ENCODE measurements around the gene DCAF11. TPM values are rescaled to one million over a fixed set of nuclear protein-coding genes. Genes with fewer than 3 reads are reported as not detected.

DCAF11 gene
- total and polyA plus RNA-seq, 2 of the 13 experiments (the other 11 are each of a cell fraction or from before 2014, with no cell fraction given), result 150 to 257 TPM

- no peak for TF ChIP-seq MAF1 (CRISPR knock-in tag; IDR thresholded peaks at IDR 0.05; ENCODE audit: borderline replicate concordance)
- no peak for TF ChIP-seq ZC3H13 (CRISPR knock-in tag; IDR thresholded peaks at IDR 0.05)
- TF ChIP-seq SMAD3 (CRISPR knock-in tag; IDR thresholded peaks at IDR 0.05), result no peak
- 0 out of 2 replicates have a peak, but pooled peaks have one; percentile 7 for TF ChIP-seq ZBTB33 (CRISPR knock-in tag; IDR thresholded peaks at IDR 0.05)
- no peak for TF ChIP-seq ZNF770 (CRISPR knock-in tag; IDR thresholded peaks at IDR 0.05)
- TF ChIP-seq RAD51 (IDR thresholded peaks at IDR 0.05; ENCODE audit: borderline replicate concordance), result no peak
- TF ChIP-seq ZNF615 (CRISPR knock-in tag; IDR thresholded peaks at IDR 0.05; ENCODE audit: borderline replicate concordance), result no peak
- no peak for TF ChIP-seq CREB1 (IDR thresholded peaks at IDR 0.05)
- TF ChIP-seq CREB1 (CRISPR knock-in tag; IDR thresholded peaks at IDR 0.05), result no peak
- TF ChIP-seq KLF13 (CRISPR knock-in tag; IDR thresholded peaks at IDR 0.05), result no peak
- no peak for TF ChIP-seq ZNF639 (CRISPR knock-in tag; conservative IDR thresholded peaks at IDR 0.05)
- TF ChIP-seq ZNF264 (CRISPR knock-in tag; IDR thresholded peaks at IDR 0.05), result no peak
- no peak for TF ChIP-seq SP2 (CRISPR knock-in tag; IDR thresholded peaks at IDR 0.05)
- TF ChIP-seq KDM2A (CRISPR knock-in tag; IDR thresholded peaks at IDR 0.05; ENCODE audit: borderline replicate concordance, low read depth), result no peak; the same call in 1 of the 2 replicates
- no peak for TF ChIP-seq ZBTB46 (CRISPR knock-in tag; IDR thresholded peaks at IDR 0.05; ENCODE audit: borderline replicate concordance)
These were observed 47.2 kb upstream of the DCAF11 start (continued) for GRCh38 chr14:24067133-24068082.
